GM19452 (cell line): Measurements from ENCODE around the gene RBM19.
"Not testable (repeated sequence)": the region's sequence is repeated elsewhere in the genome, so short reads cannot be mapped to it uniquely, and the experiment has no call there.

Experiments used
- ATAC-seq: cut with Tn5 transposase; IDR thresholded peaks from one replicate; pipeline ENCODE4 v1.9.1; 2021; ENCODE audit not compliant: unreplicated experiment

RBM19 gene

DNA sequence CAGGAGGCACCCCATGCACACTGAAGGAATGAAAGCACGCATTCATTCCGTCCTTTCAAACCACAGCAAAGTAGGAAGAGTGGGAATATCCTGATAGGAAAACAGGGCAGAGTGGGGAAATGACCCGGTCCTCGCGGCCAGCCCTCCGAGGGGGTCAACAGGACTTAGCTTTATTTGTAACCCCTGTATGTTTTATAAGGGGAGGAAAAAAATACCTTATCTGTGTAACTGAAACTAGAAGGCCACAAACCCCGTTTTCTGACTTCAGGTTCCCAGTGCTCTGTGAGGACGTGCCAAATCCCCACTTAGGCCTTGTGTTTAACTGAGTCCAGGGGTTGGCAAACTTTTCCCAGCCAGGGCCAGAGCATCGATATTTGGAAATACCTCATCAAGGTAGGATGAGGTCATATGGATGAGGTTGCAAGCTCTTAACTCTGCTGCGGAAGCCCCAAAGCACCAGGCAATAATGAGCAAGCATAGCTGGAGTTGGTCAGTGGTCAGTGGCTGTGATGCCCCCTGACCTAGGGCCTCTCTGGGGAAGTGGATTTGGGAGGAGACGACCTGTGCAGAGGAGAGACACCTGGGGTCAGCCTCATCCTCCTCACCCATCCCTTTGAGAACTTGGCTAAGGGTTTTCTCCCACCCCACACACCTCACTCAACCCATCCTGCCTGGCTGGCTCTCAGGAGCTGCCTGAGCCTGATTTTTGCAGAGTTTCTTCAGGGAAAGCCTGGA is 58.5 kb downstream of the RBM19 start:
- ATAC-seq: no peak

DNA sequence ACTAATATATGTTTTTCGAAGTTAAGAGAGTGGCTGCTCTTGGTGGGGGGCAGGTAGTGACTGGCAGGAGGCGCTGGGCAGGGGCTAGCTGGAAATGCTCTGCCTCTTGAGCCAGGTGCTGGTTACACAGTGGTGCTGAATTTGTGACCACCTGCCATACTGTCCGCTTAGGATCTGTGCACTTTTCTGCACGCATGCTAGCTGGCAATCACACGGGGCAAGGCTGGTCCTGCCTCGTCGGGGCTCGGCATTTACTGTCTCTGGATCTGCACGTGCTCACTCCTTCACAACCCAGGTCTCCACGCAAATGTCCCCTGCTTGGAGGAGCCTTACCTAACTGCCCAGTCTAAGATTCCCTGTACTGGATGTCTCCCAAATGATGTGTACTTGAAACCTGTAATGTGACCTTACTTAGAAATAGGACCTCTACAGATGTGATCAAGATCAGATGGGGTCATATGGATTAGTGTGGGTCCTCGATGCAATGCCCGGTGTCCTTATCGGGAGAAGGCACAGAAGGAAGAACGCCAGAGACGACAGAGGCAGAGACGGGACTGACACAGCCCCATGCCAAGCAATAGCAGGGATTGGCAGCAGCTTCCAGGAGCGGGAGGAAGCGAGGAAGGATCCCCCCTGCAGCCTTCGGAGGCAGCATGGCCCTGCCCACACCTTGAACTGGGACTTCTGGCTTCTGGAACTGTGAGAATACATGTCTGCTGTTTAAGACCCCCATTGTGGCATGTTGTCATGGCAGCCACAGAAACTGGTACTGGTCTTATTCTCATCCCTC is 59.5 kb downstream of the RBM19 start:
- no peak for ATAC-seq

DNA sequence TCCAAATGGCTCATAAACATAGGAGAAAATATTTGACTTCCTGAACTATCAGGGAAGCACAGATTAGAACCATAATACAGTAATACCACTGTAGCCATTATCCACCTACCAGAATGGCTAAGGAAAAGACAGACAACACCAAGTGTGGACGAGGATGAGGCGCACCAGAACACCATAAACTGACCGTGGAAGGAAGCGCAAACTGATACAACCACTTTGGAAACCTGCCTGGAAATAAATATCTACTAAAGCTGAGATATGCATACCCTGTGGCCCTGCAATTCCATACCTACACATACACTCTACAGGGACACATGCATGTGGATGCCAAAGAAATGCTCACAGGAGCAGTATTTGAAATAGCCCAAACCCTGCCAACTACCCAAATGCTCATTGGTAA is 60.3 kb downstream of the RBM19 start:
- no peak for ATAC-seq

DNA sequence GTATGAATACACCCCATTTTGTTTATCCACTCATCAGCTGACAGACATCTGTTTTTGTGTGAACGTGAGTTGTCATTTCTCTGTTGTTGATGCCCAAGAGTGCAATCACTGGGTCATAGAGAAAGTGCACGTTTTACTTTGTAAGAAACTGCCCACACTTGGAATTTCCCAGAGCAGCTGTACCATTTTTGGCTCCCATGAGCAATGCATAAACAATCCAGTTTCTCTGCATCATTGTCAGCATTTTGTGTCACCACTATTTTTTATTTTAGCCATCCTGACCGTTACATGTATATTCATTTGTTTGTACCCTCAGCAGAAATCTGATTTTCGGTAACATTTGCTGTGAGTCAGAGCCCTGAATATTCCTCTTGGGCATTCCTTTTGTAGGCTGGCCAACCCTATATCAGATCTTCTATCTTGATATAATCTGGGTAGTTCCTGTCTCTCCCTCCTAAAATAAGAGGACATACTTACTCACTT is 62.7 kb downstream of the RBM19 start:
- no peak for ATAC-seq

DNA sequence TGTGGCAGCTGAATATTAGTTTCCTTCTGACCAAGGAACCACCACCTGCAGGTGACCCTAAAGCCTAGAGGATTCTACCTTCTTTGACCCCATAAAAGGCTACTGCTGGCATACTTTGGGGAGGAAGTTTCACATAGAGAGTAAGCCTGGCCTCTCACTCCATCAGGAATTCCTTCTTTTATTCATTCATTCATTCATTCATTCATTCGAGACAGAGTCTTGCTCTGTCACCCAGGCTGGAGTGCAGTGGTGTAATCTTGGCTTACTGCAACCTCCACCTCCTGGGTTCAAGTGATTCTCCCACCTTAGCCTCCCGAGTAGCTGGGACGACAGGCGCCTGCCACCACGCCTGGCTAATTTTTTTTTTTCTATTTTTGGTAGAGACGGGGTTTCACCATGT is 64.8 kb downstream of the RBM19 start:
- ATAC-seq: not testable (repeated sequence)

DNA sequence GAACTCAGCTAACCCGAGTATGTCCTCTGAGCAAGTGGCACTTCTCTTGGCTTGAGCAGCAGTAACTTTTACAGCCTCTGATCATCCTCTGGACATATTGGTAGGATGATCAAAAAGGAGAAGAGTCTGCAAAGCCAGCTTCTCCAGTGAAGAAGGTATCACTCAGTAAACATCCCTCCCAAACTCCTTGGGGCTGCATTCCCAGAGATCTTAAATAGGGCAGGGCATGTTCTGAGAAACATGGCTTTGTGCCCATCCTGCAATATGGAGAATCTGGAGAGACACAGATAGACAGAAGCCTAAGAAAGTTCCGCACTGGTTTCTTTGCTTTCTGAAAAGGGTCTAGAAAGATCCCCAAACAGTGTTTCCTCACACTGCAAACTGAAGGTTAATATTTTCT is 65.4 kb downstream of the RBM19 start:
- ATAC-seq: no peak

DNA sequence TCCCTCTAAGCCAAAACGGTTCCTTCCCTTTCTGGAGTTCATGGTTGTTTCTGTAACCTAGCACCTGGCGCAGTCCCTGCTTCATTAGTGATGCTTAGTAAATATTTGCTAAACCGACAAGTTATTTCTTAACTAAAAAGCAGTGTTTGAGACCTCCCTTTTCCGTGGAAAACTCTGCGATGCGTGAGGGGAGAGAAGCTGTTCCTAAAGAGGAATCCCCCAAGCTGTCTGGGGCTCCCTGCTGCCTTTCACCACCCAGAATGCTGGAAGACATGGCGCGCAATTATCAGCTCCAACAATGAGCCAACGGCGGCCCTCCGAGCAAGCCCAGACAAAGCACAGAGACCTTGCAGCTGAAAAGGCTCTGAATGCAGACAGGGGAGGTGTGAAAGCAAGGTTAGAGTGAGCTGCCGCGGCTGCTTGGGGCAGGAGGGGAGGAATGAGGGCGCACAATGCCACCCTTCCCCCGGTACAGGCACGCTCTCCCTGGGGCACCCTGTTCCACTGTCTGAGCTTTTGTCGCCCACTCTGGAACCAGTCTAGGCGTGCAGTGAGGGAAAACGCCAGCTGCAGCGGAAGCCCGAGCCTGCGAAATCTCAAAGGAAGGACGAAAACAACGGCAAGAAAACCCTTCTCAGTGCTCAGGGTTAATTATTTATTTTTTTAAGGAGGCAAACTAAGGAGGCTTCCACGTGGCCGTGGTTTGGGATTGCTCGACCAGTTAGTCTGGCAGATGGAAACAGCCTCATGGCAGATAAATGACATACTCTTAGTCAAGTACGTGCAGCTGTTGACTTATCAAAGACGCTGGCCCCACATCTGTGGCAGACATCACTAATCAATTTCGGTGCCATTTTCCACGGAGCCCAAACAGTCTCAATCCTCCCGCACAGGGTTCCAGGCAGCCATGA is 66.3 kb downstream of the RBM19 start:
- no peak for ATAC-seq

DNA sequence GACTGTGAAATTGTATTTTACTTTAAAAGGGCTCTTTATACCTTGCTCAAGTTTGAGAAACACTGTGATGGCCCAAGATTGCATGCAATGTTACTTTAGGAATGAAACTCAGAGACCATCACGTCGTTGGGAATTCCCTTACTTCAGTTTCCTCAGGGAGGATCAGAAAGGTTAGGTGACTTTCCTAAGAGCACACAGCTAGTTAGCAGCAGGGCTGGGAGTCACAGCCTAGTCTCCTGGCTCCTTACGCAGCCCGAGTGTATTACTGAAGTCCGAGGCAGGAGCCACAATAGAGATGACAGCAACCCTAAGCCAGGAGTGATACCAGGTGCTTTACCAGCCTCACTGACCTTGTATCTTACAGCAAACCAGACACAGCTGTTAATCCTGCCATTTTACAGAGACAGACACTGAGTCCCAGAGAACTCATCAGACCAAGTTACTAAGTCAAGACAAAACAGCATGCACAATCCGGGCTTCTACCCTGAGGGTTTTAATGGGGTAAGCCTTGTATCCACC is 67.0 kb downstream of the RBM19 start:
- ATAC-seq: no peak

DNA sequence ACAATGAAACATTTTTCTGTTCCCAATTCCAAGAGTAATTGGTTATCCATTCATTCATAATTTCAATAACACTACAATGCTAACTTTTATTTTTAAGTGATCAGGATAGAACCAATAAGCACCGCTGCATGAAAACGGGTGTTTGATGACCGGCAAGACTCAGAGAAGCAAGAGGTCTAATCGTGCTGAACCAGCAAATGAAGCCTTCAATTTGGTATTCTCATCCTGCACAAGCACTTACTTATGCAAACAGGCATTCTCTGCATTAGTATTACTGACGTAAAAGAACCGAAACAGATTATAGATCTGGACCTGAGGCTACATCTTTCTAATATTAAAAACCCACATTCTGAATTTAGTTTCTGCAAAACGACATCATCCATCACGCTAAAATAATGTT is 67.7 kb downstream of the RBM19 start:
- ATAC-seq: no peak

DNA sequence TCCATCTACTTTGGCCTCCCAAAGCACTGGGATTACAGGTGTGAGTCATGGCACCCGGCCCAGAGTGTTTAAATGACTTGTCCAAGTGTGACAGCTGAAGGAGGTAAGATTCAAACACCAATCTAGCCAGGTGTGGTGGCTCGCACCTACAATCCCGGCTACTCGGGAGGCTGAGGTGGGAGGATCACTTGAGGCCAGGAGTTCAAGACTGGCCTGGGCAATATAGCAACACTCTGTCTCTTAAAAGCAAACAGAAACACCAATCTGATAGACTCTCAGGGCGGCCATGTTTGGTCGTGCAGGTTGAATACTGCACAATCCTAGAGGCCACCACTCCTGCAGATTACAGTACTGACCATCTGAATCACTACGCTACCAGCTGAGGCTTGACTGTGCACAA is 68.7 kb downstream of the RBM19 start:
- ATAC-seq: no peak

DNA sequence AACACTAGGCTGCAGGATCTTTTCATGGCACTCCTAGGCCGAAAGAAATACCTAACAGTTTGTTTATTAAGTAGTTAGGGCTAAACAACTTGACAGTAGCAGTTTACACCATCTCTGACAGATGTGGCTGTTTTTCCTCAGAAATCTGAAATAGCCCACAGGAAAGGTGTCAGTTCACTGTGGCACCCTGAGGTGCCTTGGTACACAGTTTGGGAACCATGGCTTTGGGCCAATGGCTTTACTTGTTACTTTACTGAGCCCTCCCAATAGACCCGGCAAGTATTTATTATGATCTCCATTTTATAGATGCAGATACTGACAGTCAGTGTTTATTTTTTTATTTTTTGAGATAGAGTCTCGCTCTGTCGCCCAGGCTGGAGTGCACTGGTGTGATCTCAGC is 69.3 kb downstream of the RBM19 start:
- ATAC-seq: no peak

DNA sequence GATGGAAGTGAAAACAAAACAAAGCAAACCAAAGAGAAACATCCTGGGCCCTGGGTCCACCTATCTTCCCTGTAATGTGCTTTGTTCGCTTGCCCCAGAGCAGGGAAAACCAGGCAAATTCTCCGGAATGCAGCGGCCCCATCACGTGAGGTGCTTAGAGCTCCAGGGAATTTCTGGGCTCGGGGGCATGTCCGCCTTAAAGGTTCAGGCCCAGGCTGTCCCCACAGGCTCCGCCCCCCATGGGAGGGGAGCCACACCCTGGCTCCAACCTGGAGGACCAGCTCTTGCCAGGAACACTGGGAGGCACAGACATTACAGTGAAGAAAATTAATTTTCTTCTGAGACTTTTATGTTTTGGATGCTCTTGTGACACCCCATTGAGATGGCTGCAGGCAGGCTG is 69.9 kb downstream of the RBM19 start:
- no peak for ATAC-seq

DNA sequence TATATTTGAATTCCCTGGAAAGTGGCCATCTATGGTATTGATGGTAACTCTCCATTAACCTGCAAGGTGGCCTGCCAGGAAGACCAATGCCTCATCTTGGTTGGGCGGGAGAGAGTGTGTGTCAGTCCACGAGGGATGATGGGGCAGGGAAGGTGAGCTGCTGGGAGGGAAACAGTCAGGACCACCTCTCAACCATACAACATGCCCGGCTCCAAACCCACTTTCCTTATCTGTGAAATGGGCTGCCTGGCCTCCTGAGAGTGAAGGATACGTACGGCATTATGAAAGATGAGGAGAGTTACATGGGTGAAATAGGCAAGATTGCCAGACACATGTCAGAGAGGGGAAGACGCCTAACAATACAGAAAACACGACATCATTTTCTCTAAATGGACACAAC is 70.9 kb downstream of the RBM19 start:
- no peak for ATAC-seq

DNA sequence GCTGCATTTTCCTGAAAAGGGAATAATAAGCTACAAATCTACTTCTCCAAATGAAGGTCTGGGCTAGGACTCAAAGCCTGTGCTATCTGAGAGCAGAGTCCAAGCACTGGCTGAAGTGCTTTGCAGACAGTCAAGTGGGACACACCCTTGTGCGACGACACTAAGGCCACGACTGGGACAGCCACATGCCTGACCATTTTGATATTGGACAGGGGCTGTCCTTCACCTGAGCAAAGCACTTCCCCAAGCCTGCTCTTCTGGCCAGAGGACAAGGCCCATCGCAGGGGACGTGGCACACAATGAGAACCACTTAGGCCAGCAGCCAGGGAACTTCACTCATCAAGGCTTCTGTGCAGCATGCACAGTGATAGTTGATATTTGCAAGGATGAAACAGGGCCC is 71.4 kb downstream of the RBM19 start:
- no peak for ATAC-seq

DNA sequence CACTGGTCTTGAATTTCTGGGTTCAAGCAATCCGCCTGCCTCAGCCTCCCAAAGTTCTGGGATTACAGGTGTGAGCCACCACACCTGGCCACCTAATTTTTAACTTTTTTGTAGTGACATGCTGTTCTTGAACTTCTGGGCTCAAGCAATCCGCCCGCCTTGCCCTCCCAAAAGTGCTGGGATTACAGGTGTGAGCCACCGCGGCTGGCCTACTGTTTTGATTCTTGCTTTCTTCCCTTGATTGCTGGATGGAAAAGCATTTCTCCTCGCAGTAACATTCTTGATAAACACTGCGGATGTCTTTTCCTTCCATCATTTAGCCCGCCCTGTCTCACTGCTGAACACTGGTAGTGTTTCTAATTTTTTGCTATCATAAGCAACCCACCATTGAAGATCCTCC is 72.9 kb downstream of the RBM19 start:
- no peak for ATAC-seq

DNA sequence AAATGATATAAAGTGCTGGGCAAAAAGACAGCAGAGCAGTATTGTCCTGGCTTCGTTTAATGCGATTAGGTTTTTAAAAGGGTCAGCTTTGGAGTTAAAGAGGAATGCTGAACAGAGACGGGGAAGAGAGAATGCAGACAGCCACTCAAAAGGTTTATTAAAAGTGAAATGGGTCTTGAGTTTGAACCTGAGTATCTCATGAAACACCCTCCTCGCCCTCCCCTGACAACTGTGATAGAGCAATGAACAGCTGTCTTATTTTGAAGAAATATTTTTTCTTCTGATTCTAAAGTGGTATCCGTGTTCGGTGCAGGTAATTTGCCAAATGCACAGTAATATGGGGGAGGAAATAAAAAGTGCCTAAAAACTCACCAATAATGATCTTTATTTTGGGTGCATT is 73.6 kb downstream of the RBM19 start:
- ATAC-seq: no peak

DNA sequence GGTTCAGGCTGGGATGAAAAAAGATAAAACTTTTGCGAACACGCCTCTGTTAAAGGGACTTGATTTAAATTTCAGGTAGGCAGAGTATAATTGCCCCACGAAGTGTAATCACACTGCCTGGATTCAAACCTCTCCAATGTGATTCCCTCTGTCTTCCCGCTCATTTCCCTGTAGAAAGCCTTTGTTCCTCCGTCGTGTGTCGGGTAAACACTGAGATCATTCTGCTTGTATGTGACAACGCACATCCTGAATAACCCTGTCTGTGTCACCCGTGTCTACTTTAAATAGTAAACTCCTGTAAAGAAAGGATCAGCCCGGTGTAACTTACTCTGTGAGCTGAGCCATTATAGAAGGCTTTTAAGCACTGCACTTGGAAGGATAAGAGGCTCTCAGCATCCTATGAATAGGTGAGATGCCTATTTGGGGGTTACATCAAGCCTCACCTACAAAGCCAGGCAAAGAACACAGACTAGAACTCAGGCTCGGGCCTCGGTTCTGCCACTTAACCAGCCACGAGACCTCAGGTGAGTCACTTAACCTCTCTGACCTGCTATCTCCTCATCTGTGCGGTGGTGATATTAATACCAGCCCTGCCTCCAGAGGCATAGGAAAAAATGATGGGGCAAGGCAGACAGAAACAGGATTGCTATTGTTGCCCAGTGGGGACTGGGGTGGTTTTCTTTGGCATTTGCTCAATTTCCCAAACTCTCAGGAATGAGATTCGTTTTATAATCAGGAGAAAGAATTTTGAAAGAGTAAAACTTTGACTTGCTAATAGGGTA is 74.2 kb downstream of the RBM19 start:
- no peak for ATAC-seq

DNA sequence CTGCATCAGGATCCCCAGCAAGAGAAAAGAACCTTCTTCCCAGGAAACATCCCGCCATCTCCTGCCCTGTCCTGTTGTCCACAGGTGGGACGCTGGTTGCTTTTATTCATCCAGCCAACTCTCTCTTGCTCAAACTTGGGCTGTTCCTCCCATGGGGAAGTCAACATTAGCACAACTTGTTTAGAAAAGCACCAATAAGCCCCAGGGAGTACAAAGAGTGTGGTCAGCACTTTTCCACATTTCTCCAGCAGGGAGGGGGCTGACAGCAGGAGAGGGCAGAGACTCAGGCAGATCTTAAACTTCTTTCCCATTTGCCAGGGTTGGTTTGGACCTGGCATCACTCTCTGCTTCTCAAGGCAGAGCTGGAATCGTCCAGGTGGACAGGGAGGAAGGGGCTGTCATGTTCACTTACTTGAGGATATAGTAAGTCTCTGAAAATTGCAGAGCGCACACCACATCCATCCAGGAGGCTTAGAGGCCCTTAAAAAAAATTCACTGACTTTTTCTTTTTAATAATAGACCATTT is 74.9 kb downstream of the RBM19 start:
- no peak for ATAC-seq

DNA sequence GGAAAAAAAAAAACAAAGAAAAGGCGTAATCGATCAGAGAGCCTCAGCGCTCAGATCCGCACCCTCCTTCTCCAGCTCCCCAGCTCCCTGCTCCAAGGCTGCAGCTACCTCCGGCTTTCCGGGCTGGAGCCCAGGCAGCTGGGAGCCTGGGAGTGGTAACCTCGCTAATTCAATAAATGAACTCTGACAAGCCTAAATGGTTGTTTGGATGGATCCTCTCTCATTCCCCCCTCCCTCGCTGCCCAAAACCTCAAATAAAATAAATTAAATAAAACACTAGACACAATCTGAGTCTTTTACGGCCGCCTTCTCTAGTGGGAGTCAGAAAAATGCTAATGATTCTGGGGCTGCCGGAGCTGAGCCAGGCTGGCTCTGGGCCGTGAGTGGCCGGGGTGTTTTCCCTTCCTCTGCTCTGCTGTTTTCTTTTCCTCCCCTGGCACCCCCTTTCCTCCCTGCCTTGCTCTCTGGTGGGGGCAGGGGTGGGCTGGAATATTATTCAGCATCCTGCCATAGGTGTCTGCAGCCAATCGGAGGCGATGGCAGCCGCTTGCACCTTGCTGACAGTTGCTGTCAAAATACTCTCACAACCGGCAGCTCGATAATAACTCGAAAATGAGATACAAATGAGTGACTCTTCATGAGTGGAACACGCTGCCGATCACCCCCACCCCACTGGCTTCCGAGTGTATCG is 76.1 kb downstream of the RBM19 start:
- ATAC-seq: no peak

DNA sequence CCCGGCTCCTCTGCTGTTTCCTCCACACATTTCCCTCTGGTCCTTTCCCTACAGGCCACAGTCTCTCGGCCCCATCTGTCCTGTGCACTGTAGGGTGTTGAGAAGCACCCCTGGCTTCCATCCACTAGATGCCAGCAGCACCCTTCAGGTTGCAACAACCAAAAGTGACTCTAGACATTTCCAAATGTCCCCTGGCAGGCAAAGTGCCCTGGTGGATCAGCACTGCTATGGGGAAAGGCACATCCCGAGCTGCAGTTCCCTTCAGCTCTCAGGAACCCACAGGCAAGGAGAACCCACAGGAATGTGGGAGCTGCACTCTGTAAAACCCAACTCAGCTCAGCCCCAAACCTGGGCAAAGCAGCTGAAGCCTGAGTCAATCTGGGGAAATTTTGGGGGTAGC is 77.0 kb downstream of the RBM19 start:
- ATAC-seq: no peak
